Purkinje cell (primary cell): ENCODE data around the gene WDR70. TPM values are rescaled to one million over a fixed set of nuclear protein-coding genes. Genes with fewer than 3 reads are reported as not detected.

Experiments used
- polyA plus RNA-seq: library from polyadenylated mRNA; unstranded; fragments of >200 nt; fragmentation: Nextera tagmentation; gene quantifications from 2 replicates; pipeline ENCODE4 v1.2.1, GENCODE V29; 2014

The WDR70 gene
- 30.5 and 43.0 TPM in 2 replicates for polyA plus RNA-seq

DNA sequence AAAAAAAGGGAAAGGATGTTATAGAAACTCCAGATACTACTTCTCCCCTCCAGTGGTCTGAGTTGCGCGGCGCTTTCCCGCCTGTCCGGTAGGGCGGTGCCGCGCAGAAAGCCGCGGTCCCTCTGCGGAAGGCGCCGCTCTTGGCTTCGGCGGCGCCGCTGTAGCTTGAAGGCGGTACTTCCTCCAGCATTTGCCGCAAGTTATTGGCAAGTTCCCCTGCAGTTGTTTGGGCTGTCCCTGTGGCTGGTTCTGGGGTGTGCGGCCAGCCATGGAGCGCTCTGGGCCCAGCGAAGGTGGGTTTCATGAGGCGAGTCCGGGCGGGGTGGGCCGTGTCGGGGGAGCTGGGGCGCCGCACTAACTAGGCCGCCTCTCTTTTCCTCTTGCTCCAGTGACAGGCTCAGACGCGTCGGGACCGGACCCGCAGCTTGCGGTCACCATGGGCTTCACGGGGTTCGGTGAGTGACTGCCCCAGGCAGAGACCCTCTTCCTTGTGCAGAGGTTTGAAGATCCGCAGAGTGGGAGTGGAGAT lies at the start of gene WDR70:
WDR70 (plus strand) TSS at position 219 of the 529 bp plus-strand sequence; CDS start at position 269, 50 bp downstream.

DNA sequence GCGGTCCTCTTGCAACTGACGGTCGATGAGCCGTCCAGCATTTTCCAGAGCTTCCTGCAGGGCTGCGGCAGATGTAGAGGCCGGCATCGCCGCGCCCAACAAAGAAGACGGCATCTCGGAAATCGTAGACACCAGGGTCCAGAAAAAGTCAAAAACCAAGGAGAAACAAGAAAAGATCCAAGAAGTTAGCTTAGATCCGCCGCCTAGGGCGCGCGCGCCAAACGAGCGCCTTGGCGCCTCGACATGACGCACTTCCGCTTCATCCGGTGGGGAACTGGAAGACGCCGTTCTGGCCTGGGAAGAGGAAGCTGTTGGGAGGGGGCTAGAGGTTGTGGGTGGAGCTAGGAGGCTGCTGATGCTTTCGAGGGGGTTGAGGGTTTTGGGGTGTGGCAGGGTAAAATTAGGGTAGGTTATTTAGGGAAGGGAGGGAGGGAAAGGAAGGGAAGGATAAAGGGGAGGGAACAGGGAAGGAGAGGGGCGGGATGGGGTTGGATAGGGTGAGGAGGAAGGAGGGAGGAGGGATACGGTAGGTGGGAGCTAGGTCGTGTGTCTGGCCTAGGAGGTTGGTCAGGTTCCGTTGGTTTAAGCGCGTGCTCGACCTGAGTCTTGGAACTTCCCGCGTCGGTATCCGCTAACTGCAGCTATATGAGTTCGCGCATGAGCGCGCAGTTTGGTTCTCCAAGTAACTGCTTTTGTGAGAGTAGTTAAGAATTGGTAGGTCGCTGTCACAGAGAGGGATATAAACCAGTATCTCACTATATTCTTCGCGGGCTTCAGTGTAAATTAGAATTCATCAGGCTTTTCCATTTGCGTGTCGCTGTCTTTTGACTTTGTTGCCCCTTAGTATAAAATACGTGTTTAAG lies 8.0 kb upstream of the WDR70 start, which contains the start of gene NUP155:
NUP155 (minus strand) TSS at position 243 of the 863 bp plus-strand sequence; CDS start at position 114, 129 bp downstream.

Other genes with a start within 250 kb of the WDR70 start
- gene CPLANE1, start 129.9 kb upstream of the WDR70 start, polyA plus RNA-seq, result 7.2 and 10.0 TPM in 2 replicates
- 9.0 and 9.7 TPM in 2 replicates for gene NUP155, start 8.2 kb upstream of the WDR70 start, polyA plus RNA-seq